GM19023 (cell line): Measurements from ENCODE around the gene HELZ.
"Not testable (repeated sequence)": the region's sequence is repeated elsewhere in the genome, so short reads cannot be mapped to it uniquely, and the experiment has no call there.

ENCODE experiments used
- ATAC-seq: cut with Tn5 transposase; IDR thresholded peaks from one replicate; pipeline ENCODE4 v1.9.1; 2021; ENCODE audit warnings: mild to moderate bottlenecking, moderate library complexity; ENCODE audit not compliant: unreplicated experiment

Gene HELZ

GRCh38 chr17:67245073-67245693 is at the start of gene HELZ:
Gene HELZ, minus strand, starts transcription at chr17:67245196. Its CDS starts 26,392 bp downstream, at chr17:67218804.
- peak; percentile 64 for ATAC-seq

DNA sequence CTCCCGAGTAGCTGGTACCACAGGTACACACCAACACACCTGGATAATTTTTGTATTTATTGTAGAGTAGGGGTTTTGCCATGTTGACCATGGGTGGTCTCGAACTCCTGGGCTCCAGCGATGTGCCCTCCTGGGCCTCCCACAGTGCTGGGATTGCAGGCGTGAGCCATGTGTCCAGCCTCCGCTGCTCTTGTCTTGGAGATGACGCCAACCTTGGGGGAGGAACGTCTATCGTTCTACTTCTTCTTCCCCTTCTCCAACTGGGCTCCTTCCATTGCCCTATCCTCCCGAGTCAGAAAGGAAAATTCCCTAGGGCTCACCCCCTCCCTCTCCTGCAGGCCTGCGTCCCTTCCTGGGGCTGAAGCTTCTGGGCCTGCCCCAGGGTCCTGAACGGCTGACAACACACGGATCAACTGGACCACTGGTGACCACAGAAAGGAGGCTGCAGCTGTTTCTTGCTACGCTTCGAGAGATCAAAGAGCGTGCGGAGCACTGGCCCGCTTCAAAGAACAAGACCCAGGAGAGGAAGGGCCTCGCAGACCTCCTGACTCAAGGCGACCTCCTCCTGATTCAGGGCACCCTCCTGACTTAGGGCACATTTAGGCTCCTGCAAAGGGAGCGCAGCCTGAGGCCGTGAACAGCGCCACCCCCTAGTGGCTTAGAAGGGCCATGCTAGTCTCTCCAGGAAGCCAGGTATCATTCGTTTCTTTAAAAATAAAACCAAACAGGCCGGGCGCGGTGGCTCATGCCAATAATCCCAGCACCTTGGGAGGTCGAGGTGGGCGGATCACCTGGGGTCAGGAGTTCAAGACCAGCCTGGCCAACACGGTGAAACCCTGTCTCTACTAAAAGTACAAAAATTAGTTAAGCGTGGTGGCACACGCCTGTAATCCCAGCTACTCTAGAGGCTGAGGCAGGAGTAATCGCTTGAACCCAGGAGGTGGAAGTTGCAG is 48.5 kb upstream of the HELZ start:
- peak; percentile 85 for ATAC-seq

DNA sequence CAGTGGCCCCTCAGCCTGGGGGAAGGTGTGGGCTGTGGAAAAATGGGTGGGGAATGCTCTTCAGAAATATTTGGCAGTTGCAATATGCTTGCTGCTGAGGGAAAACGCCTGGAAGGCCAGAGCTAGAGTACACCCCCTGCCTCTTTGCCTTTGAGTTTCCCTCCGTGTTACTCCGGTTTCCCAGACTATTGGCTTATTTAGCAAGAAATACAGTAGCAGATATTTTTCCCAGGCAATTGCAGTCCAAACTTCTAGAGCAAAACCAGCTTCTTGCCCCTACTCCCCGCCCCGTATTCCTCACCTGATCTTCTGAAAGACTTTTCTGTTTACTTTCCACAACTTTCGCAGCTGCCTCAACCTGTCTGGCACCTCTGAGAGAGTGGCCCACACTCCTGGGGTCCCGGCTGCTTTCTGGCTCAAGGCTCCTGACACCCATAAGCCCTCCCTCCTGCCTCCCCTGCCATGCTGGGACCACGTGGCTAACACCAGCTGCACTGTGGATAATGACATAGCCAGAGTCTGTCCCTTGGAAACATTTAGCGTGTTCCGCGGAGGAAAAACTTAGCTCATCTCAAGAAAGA is 45.8 kb upstream of the HELZ start:
- no peak for ATAC-seq

DNA sequence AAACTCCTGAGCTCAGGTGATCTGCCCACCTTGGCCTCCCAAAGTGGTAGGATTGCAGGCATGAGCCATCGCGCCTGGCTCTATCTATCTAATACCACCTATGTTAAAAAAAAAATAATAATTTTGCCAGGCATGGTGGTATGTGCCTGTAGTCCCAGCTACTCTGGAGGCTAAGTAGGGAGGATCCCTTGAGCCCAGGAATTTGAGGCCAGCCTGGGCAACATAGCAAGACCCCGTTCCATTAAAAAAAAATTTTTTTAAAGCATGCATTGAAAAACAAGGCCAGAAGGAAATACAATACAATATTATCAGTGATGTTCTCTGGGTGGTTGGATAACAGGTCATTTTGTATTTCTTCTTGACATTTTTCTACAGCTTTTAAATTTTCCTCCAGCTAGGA is 45.2 kb upstream of the HELZ start:
- no peak for ATAC-seq

DNA sequence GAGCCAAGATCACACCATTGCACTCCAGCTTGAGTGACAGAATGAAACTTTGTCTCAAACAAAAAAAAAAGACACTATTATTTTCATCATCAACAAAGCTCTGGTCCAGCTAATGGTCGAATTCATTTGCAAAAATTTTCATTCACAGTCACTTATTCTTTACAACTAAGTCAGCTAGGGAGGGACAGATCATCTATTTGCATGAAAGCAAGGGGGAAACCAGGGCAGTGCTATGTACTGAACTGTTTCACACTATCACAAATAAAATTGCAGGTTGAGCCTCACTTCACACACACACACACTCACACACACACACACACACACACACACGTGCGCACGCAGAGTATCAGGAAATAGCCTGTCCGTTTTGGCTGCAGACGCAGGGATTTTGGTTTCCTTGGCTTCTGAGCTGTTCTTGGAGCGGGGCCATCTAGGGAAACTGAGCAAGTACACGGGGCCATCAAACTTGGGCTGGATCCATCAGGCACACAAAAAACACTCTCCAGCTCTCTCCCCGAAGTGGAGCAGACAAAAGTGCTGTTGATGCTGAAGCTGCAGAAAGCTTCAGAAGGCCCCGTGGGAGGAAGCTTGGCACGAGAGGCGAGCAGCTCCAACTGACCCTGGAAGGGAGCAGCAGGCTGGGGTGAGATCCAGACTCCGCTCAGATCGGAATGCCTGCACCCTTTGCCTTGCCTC is 44.3 kb upstream of the HELZ start:
- ATAC-seq = no peak

- not testable (repeated sequence) for ATAC-seq
Observed at GRCh38 chr17:67286826-67287225, 41.8 kb upstream of the HELZ start.

- no peak for ATAC-seq
Observed at GRCh38 chr17:67285360-67285759, 40.4 kb upstream of the HELZ start.

DNA sequence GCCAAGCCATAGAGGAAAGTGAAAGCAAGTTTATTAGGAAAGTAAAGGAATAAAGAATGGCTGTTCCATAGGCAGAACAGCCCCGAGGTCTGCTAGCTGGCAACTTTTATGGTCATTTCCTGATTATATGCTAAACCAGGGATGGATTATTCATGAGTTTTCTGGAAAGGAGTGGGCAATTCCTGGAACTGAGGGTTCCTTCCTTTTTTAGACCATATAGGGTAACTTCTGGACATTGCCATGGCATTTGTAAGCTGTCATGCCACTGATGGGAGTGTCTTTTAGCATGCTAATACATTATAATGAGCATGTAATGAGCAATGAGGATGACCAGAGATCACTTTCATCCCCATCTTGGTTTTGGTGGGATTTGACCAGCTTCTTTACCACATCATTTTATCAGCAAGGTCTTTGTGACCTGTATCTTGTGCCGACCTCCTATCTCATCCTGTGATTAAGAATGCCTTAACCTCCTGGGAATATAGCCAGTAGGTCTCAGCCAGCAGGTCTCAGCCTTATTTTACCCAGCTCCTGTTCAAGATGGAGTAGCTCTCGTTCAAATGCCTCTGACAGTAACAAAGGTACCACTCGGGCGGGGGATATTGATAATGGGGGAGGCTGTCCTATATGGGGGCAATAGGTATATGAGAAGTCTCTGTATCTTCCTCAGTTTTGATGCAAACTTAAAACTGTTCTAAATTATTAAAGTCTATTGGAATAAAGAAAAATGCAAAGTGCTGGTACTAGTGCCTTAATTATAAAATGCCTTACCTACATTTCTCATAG is 38.9 kb upstream of the HELZ start:
- no peak for ATAC-seq

GRCh38 chr17:67281743-67282142 is 36.7 kb upstream of the HELZ start:
- no peak for ATAC-seq

DNA sequence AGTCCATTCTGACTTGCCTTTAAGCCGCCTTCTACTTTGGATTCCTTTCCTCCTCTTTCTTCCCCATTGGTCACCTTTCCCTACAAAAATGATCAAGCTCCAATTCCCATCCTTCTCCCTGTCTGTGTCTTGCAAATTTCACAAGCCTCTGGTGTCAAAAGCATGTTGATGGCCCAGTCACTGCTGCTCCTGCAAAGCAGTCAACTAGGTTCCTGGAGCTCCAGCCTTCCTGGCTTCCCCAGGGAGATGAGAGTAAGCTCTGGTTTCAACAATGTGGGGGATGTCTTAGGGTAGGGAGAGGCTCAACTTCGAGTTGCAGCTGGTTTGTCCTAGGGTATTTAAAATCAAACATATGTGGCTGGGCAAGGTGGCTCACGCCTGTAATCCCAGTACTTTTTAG is 36.1 kb upstream of the HELZ start:
- no peak for ATAC-seq

DNA sequence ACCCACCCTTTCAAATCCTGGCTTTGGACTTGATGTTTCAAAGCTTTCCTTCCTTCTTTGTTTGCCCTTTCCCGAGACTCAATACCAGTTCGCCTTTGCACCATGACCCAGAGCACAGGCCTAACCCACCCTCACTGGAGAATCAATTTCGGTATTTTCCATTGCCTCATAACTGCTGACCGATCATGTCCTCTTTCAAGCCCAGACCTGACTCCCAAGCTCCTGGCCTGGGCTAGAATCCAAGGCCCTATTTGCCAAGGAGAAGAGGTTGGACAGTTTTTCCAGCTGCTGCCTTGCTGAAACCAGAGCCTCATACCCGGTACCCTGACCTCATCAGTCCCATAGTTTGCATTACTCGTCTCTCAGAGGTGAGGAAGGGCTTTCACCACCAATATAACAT is 35.3 kb upstream of the HELZ start:
- ATAC-seq = no peak

DNA sequence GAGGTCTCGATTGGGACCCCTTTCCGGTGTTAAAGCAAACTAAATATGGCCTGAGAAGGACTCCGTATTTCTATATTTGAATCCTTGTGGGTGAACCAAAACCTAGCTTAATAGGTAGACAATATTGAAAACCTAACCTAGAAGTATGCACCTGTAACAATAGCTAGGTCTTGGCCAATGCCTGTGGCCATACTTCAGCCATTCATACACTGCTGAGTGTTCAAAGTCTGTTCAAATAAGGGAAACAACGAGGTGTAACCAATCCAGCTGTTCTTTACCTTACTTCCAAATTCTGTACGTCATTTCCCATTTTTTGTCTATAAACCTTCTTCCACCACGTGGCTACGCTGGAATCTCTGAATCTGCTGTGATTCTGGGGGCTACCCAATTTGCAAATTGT is 34.1 kb upstream of the HELZ start:
- no peak for ATAC-seq

GRCh38 chr17:67278363-67278762 is 33.4 kb upstream of the HELZ start:
- ATAC-seq = no peak

DNA sequence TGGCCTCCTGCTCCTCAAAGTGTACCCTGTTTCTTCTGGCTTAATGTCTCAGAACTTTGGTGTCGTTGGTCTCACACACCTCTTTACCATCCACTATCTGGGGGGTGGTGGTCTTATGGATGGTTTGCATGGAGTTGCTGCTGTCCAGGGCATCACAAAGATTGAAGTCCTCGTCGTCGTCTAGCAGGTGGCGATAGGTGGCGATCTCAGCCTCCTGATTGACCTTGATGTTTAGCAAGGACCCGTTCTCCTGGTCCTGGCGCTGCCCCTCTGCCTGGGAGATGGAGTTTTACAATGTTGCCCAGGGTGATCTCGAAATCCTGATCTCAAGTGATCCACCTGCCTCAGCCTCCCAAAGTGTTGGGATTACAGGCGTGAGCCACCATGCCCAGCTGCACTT is 31.1 kb upstream of the HELZ start:
- no peak for ATAC-seq

DNA sequence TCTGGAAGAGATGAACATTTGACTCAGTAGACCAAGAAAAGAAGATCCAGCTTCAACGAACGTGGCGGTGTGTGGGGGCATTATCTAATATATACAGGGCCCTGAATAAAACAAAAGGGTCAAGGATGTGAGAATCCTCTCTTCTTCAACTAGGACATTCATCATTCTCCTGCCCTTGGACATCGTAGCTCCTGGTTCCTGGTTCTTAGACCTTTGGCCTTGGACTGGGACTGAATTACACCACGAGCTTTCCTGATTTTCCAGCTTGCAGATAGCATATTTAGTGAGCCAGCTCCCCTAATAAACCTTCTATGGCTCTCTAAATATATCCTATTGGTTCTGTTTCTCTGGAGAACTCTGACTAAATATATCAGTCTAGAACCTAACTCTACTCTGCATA is 29.5 kb upstream of the HELZ start:
- ATAC-seq = no peak

DNA sequence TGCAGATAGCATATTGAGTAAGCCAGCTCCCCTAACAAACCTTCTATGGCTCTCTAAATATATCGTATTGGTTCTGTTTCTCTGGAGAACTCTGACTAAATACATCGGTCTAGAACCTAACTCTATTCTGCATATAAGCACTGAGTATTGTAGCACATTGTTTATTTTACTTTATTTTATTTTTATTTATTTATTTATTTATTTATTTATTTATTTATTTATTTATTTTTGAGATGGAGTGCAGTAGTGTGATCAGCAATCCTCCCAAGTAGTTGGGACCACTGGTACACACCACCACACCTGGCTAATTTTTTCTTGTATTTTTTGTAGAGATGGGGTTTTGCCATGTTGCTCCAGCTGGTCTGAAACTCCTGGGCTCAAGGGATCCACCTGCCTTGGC is 28.9 kb upstream of the HELZ start:
- no peak for ATAC-seq

DNA sequence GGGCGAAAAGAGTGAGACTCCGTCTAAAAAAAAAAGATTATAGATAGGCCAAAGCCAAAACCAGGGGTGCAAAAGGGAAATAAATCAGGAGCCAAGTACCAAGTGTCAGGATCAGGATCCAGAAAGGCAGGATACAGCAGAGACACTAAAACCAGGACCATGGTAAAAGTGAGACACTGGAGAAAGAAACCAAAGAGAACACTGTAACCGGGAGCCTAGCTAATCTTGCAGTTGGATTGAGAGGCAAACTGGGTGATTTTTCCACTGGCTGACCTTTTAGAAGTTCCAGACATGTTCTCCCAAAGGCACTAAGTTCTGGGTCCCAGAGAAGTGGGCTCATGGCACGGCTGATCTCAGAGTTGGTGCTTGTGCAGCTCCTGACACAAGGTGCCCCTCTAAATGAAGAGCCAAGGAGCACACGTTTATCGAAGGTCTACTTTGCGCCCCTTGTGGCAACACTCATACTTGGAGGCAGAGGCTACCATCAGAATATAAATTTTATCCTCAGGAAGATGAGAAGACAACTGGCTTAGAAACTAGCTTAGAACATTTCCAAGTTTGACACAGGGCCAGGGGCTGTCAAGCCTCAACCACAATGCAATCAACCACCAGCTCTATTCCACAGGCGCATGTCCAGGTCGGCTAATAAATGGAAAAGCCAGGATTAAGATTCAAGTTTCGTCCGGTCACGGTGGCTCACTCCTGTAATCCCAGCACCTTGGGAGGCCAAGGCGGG is 27.5 kb upstream of the HELZ start:
- no peak for ATAC-seq

DNA sequence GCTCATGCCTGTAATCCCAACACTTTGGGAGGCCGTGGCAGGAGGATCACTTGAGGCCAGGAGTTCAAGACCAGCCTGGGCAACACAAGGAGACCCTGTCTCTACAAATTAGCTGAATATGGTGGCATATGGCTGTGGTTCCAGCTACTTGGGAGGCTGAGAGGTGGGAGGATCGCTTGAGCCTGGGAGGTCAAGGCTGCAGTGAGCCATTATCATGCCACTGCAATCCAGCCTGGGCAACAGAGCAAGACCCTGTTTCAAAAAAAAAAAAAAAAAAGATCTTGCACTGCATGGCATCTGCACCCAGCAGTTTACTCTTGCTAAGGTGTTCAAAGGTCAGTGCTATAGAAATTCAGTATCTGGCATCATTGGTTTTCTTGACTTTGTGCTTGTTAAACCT is 26.2 kb upstream of the HELZ start:
- ATAC-seq = not testable (repeated sequence)

- no peak for ATAC-seq
Observed at GRCh38 chr17:67270416-67270815, 25.4 kb upstream of the HELZ start.

GRCh38 chr17:67266496-67266895 is 21.5 kb upstream of the HELZ start:
- no peak for ATAC-seq
